HG03432 (cell line): ENCODE data around the gene SLC7A6OS.
"Not testable (repeated sequence)": the region's sequence is repeated elsewhere in the genome, so short reads cannot be mapped to it uniquely, and the experiment has no call there.

Experiments
- ATAC-seq: cut with Tn5 transposase; IDR thresholded peaks from one replicate; pipeline ENCODE4 v1.9.1; 2021; ENCODE audit warnings: mild to moderate bottlenecking, moderate library complexity; ENCODE audit not compliant: unreplicated experiment

The SLC7A6OS gene

GRCh38 chr16:68299571-68300453 lies 10.9 kb downstream of the SLC7A6OS start:
- no peak for ATAC-seq

- ATAC-seq: no peak
Observed at GRCh38 chr16:68298907-68299561, 11.7 kb downstream of the SLC7A6OS start.

- no peak for ATAC-seq
Observed at GRCh38 chr16:68298312-68298711, 12.4 kb downstream of the SLC7A6OS start.

GRCh38 chr16:68297908-68298307 lies 12.8 kb downstream of the SLC7A6OS start:
- ATAC-seq: no peak

GRCh38 chr16:68296693-68297092 lies 14.1 kb downstream of the SLC7A6OS start:
- ATAC-seq: no peak

GRCh38 chr16:68296291-68296690 lies 14.5 kb downstream of the SLC7A6OS start:
- no peak for ATAC-seq

GRCh38 chr16:68292425-68292824 lies 18.3 kb downstream of the SLC7A6OS start:
- ATAC-seq: no peak

GRCh38 chr16:68291227-68291626 lies 19.5 kb downstream of the SLC7A6OS start:
- ATAC-seq: no peak

- no peak for ATAC-seq
Observed at GRCh38 chr16:68290450-68290849, 20.3 kb downstream of the SLC7A6OS start.

- peak; percentile 81 for ATAC-seq
Observed at GRCh38 chr16:68289621-68290329, 21.0 kb downstream of the SLC7A6OS start.

GRCh38 chr16:68289202-68289601 lies 21.5 kb downstream of the SLC7A6OS start:
- ATAC-seq: peak; percentile 7

GRCh38 chr16:68288796-68289195 lies 21.9 kb downstream of the SLC7A6OS start:
- not testable (repeated sequence) for ATAC-seq

GRCh38 chr16:68288252-68288650 lies 22.5 kb downstream of the SLC7A6OS start:
- ATAC-seq: no peak

GRCh38 chr16:68287276-68288251 lies 23.2 kb downstream of the SLC7A6OS start:
- ATAC-seq: no peak

GRCh38 chr16:68286153-68287074 lies 24.3 kb downstream of the SLC7A6OS start:
- no peak for ATAC-seq

GRCh38 chr16:68285683-68286082 lies 25.1 kb downstream of the SLC7A6OS start:
- ATAC-seq: no peak

- ATAC-seq: peak; percentile 47
Observed at GRCh38 chr16:68284847-68285246, 25.9 kb downstream of the SLC7A6OS start.

- ATAC-seq: peak; percentile 44
Observed at GRCh38 chr16:68283801-68284598, 26.7 kb downstream of the SLC7A6OS start.
